K562 (cell line): ENCODE results near the gene TAS2R4. TPM values are rescaled to one million over a fixed set of nuclear protein-coding genes. Genes with fewer than 3 reads are reported as not detected.

Experiments
- FIP1L1 ChIP-seq: fragments of 200-400 bp; formaldehyde crosslinking; IDR thresholded peaks from 2 replicates; pipeline ENCODE4 v1.6.1; 2018; ENCODE audit warnings: mild to moderate bottlenecking, low read depth, low read length; ENCODE audit not compliant: poor library complexity, severe bottlenecking
- NCOA2 ChIP-seq, 2 experiments: fragments of 450-650 bp; IDR thresholded peaks; 2 replicates each; pipeline ENCODE4 v1.6.1; 2018; ENCODE audit warnings: mild to moderate bottlenecking in 2 of 2, moderate library complexity in 1 of 2; ENCODE audit not compliant: partially characterized antibody in 2 of 2
- NCOA4 ChIP-seq: fragments of 450-650 bp; IDR thresholded peaks from 2 replicates; pipeline ENCODE4 v1.6.1; 2018; ENCODE audit warnings: mild to moderate bottlenecking; ENCODE audit not compliant: partially characterized antibody
- NFATC3 ChIP-seq: fragments of 450-650 bp; IDR thresholded peaks from 2 replicates; pipeline ENCODE4 v1.6.1; 2017; ENCODE audit warnings: mild to moderate bottlenecking
- RUNX1 ChIP-seq: sonication (generic); IDR thresholded peaks from 2 replicates; pipeline ENCODE4 v1.6.1; 2016; ENCODE audit warnings: antibody characterized with exemption, low read depth
- SMAD2 ChIP-seq: fragments of 150-350 bp; IDR thresholded peaks from 2 replicates; pipeline ENCODE4 v1.6.1; 2014; ENCODE audit warnings: low read depth, mild to moderate bottlenecking, low read length
- SREBF1 ChIP-seq: fragments of 150-350 bp; IDR thresholded peaks from 2 replicates; pipeline ENCODE4 v1.6.1; 2014; ENCODE audit warnings: antibody characterized with exemption, low read depth, low read length, borderline replicate concordance
- SUPT5H ChIP-seq: fragments of 450-650 bp; IDR thresholded peaks from 2 replicates; pipeline ENCODE4 v1.6.1; 2016
- ZBTB17 ChIP-seq: fragments of 450-650 bp; formaldehyde crosslinking; IDR thresholded peaks from 2 replicates; pipeline ENCODE4 v1.4.0; 2020; ENCODE audit warnings: mild to moderate bottlenecking
- polyA plus RNA-seq, 8 experiments: library from polyadenylated mRNA; depleted of rRNA in 4 of 8; stranded (reverse) in 5 of 8; unstranded in 3 of 8; fragments of >200 nt; fragmentation: Nextera tagmentation in 2 of 8; fragmentation: Illumina TruSeq in 1 of 8; extraction: Ambion mirVana in 2 of 8; extraction: Trizol in 1 of 8; gene quantifications; 2 replicates each; pipeline versions ENCODE4 v1.2.1 to v1.2.3, GENCODE V29; 2011 to 2014; ENCODE audit warnings: inconsistent platforms in 1 of 8, missing spikeins in 1 of 8
- total RNA-seq, 7 experiments: library from RNA; depleted of rRNA in 6 of 7; stranded (reverse); fragments of >200 nt in 6 of 7; fragmentation: Illumina TruSeq in 2 of 7; extraction: Trizol in 2 of 7; gene quantifications; 2 replicates each; pipeline versions ENCODE4 v1.2.1 to v1.2.3, GENCODE V29; 2011 to 2021; ENCODE audit warnings: low replicate concordance in 1 of 7
- TF ChIP-seq, protein P1 (sequence below): fragments of 250-450 bp; sonication (Bioruptor Pico); IDR thresholded peaks from 2 replicates; pipeline ENCODE4 v1.5.0; 2022; ENCODE audit warnings: mild to moderate bottlenecking
- TF ChIP-seq, protein P2 (sequence below): sonication (generic); formaldehyde crosslinking; IDR thresholded peaks from 2 replicates; pipeline ENCODE4 v1.8.1; 2022; ENCODE audit warnings: missing genetic modification reagents
- TF ChIP-seq, protein P3 (sequence below): fragments of 450-650 bp; formaldehyde crosslinking; conservative IDR thresholded peaks from 2 replicates; pipeline ENCODE4 v1.4.0; 2022; ENCODE audit warnings: mild to moderate bottlenecking, missing genetic modification characterization
- TF ChIP-seq, protein P4 (sequence below): sonication (generic); formaldehyde crosslinking; IDR thresholded peaks from 2 replicates; pipeline ENCODE4 v1.8.1; 2023; ENCODE audit warnings: missing genetic modification reagents, mild to moderate bottlenecking, borderline replicate concordance
- TF ChIP-seq, protein P5 (sequence below): fragments of 450-650 bp; IDR thresholded peaks from 2 replicates; pipeline ENCODE4 v1.6.1; 2018; ENCODE audit not compliant: partially characterized antibody

TAS2R4 gene
- total and polyA plus RNA-seq, 9 of the 15 experiments (the other 6 are each of a cell fraction or from before 2014, with no cell fraction given): 0.04 to 2.1 (median 0.68) TPM

DNA sequence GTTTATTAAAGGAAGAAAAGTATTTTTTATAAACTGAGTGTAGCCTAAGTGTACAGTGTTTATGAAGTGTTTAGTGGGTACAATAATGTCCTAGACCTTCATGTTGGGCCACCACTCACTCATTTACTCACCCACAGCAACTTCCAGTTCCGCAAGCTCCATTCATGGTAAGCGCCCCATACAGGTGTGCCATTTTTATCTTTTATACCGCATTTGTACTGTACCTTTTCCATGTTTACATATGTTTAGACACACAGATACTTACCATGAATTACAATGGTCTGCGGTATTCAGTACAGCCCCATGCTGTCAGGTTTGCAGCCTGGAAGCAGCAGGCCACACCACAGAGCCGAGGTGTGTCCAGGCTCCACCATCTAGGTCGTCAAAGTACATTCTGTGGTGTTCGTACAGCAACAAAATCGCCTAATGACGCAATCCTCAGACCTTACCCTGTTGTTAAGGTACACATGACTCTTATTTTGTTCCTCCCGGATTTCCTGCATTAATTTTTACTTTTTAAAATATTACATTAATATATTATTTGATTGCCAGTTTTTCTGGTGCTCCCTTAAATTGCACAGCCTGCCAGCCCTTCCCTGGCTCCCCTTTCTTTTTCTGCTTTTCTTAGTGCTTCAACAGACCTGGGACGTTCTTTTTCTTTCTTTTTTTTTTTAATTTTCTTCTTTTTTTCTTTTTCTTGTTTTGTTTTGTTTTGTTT is 39.2 kb upstream of the TAS2R4 start (continued):
- TF ChIP-seq, protein P1, sequence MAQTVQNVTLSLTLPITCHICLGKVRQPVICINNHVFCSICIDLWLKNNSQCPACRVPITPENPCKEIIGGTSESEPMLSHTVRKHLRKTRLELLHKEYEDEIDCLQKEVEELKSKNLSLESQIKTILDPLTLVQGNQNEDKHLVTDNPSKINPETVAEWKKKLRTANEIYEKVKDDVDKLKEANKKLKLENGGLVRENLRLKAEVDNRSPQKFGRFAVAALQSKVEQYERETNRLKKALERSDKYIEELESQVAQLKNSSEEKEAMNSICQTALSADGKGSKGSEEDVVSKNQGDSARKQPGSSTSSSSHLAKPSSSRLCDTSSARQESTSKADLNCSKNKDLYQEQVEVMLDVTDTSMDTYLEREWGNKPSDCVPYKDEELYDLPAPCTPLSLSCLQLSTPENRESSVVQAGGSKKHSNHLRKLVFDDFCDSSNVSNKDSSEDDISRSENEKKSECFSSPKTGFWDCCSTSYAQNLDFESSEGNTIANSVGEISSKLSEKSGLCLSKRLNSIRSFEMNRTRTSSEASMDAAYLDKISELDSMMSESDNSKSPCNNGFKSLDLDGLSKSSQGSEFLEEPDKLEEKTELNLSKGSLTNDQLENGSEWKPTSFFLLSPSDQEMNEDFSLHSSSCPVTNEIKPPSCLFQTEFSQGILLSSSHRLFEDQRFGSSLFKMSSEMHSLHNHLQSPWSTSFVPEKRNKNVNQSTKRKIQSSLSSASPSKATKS (CRISPR knock-in tag): no peak
- TF ChIP-seq, protein P2, sequence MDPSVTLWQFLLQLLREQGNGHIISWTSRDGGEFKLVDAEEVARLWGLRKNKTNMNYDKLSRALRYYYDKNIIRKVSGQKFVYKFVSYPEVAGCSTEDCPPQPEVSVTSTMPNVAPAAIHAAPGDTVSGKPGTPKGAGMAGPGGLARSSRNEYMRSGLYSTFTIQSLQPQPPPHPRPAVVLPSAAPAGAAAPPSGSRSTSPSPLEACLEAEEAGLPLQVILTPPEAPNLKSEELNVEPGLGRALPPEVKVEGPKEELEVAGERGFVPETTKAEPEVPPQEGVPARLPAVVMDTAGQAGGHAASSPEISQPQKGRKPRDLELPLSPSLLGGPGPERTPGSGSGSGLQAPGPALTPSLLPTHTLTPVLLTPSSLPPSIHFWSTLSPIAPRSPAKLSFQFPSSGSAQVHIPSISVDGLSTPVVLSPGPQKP: no peak
- TF ChIP-seq NCOA2 (IDR thresholded peaks at IDR 0.05; ENCODE audit: partially characterized antibody in 2 of 2) (no peak), SREBF1 (no peak), ZBTB17 (CRISPR knock-in tag) (no peak), FIP1L1 (no peak), NFATC3 (no peak), SMAD2 (no peak), NCOA4 (no peak), SUPT5H (no peak; the same call in 1 of the 2 replicates), RUNX1 (no peak)
- TF ChIP-seq, protein P3, sequence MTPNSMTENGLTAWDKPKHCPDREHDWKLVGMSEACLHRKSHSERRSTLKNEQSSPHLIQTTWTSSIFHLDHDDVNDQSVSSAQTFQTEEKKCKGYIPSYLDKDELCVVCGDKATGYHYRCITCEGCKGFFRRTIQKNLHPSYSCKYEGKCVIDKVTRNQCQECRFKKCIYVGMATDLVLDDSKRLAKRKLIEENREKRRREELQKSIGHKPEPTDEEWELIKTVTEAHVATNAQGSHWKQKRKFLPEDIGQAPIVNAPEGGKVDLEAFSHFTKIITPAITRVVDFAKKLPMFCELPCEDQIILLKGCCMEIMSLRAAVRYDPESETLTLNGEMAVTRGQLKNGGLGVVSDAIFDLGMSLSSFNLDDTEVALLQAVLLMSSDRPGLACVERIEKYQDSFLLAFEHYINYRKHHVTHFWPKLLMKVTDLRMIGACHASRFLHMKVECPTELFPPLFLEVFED: no peak
- TF ChIP-seq, protein P4, sequence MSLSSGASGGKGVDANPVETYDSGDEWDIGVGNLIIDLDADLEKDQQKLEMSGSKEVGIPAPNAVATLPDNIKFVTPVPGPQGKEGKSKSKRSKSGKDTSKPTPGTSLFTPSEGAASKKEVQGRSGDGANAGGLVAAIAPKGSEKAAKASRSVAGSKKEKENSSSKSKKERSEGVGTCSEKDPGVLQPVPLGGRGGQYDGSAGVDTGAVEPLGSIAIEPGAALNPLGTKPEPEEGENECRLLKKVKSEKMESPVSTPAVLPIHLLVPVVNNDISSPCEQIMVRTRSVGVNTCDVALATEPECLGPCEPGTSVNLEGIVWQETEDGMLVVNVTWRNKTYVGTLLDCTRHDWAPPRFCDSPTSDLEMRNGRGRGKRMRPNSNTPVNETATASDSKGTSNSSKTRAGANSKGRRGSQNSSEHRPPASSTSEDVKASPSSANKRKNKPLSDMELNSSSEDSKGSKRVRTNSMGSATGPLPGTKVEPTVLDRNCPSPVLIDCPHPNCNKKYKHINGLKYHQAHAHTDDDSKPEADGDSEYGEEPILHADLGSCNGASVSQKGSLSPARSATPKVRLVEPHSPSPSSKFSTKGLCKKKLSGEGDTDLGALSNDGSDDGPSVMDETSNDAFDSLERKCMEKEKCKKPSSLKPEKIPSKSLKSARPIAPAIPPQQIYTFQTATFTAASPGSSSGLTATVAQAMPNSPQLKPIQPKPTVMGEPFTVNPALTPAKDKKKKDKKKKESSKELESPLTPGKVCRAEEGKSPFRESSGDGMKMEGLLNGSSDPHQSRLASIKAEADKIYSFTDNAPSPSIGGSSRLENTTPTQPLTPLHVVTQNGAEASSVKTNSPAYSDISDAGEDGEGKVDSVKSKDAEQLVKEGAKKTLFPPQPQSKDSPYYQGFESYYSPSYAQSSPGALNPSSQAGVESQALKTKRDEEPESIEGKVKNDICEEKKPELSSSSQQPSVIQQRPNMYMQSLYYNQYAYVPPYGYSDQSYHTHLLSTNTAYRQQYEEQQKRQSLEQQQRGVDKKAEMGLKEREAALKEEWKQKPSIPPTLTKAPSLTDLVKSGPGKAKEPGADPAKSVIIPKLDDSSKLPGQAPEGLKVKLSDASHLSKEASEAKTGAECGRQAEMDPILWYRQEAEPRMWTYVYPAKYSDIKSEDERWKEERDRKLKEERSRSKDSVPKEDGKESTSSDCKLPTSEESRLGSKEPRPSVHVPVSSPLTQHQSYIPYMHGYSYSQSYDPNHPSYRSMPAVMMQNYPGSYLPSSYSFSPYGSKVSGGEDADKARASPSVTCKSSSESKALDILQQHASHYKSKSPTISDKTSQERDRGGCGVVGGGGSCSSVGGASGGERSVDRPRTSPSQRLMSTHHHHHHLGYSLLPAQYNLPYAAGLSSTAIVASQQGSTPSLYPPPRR (CRISPR knock-in tag): no peak
- TF ChIP-seq, protein P5, sequence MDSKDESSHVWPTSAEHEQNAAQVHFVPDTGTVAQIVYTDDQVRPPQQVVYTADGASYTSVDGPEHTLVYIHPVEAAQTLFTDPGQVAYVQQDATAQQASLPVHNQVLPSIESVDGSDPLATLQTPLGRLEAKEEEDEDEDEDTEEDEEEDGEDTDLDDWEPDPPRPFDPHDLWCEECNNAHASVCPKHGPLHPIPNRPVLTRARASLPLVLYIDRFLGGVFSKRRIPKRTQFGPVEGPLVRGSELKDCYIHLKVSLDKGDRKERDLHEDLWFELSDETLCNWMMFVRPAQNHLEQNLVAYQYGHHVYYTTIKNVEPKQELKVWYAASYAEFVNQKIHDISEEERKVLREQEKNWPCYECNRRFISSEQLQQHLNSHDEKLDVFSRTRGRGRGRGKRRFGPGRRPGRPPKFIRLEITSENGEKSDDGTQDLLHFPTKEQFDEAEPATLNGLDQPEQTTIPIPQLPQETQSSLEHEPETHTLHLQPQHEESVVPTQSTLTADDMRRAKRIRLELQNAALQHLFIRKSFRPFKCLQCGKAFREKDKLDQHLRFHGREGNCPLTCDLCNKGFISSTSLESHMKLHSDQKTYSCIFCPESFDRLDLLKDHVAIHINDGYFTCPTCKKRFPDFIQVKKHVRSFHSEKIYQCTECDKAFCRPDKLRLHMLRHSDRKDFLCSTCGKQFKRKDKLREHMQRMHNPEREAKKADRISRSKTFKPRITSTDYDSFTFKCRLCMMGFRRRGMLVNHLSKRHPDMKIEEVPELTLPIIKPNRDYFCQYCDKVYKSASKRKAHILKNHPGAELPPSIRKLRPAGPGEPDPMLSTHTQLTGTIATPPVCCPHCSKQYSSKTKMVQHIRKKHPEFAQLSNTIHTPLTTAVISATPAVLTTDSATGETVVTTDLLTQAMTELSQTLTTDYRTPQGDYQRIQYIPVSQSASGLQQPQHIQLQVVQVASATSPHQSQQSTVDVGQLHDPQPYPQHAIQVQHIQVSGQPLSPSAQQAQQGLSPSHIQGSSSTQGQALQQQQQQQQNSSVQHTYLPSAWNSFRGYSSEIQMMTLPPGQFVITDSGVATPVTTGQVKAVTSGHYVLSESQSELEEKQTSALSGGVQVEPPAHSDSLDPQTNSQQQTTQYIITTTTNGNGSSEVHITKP: peak; percentile 18
